Measurements from ENCODE around the gene NHLRC1.

GRCh38 chr6:18117136-18117535, 5.3 kb downstream of the NHLRC1 start:
- TF ChIP-seq EZH2 (IDR thresholded peaks at IDR 0.05; ENCODE audit: borderline replicate concordance, low read depth, low read length, severe bottlenecking) (no peak), CTCF (IDR thresholded peaks at IDR 0.05; ENCODE audit: borderline replicate concordance, extremely low read depth, low read length, poor library complexity, severe bottlenecking) (no peak)
